GM20000 (cell line): ENCODE data around the gene SYK.

Experiments used
- DNase-seq: peaks from one replicate; pipeline ENCODE4 v3.0.0; 2012; ENCODE audit warnings: low spot score
- CTCF ChIP-seq: IDR thresholded peaks from 2 replicates; pipeline ENCODE4 v1.5.1; 2012; ENCODE audit warnings: mild to moderate bottlenecking, control low read depth; ENCODE audit errors: extremely low read depth, missing control alignments

The SYK gene

GRCh38 chr9:90842176-90842777, 40.7 kb downstream of the SYK start:
- TF ChIP-seq CTCF = no peak
- no peak for DNase-seq

- TF ChIP-seq CTCF = no peak
- DNase-seq = peak; percentile 34
Measured at GRCh38 chr9:90842996-90843395, 41.4 kb downstream of the SYK start.

GRCh38 chr9:90843525-90843924, 41.9 kb downstream of the SYK start:
- DNase-seq = no peak
- TF ChIP-seq CTCF = no peak

GRCh38 chr9:90844326-90844725, 42.7 kb downstream of the SYK start:
- DNase-seq = no peak
- no peak for TF ChIP-seq CTCF

DNA sequence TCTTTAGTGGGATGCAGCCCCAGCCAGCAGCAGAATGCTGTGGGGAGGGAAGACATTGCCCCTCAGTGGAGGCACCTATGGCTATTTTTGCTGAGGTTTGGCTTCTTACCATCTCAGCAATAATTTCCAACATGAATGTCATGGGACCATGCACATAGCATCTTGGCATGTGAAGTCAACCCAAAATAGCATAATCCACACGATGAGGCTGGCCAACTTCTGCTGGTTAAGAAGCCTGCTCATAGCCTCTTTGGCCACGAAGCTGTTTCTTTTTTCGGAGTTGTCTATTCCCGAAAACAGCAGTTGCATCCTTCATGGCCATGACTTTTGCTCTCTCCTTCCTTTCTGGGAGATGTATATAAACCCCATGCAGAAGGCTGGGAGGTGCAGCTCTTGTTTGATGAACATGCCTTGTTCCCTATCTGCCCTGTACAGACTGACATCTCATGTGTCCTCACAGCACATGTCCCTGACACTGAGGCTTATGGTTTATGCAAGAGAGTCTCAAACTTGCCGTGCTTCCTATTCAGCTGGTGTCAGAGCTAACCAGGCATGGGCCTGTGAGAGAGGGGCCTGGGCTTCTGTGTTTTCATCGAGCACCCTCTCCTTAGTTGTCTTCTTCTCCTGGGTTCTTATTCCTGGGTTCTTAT, 45.3 kb downstream of the SYK start:
- DNase-seq = no peak
- TF ChIP-seq CTCF = no peak

- no peak for TF ChIP-seq CTCF
- no peak for DNase-seq
Measured at GRCh38 chr9:90847971-90848370, 46.4 kb downstream of the SYK start.

GRCh38 chr9:90848866-90849265, 47.2 kb downstream of the SYK start:
- no peak for DNase-seq
- TF ChIP-seq CTCF = no peak
